GM21515 (cell line): ENCODE results near the gene KLF1.

Source experiments
- ATAC-seq: cut with Tn5 transposase; IDR thresholded peaks from one replicate; pipeline ENCODE4 v1.9.1; 2021; ENCODE audit not compliant: unreplicated experiment

KLF1 gene

DNA sequence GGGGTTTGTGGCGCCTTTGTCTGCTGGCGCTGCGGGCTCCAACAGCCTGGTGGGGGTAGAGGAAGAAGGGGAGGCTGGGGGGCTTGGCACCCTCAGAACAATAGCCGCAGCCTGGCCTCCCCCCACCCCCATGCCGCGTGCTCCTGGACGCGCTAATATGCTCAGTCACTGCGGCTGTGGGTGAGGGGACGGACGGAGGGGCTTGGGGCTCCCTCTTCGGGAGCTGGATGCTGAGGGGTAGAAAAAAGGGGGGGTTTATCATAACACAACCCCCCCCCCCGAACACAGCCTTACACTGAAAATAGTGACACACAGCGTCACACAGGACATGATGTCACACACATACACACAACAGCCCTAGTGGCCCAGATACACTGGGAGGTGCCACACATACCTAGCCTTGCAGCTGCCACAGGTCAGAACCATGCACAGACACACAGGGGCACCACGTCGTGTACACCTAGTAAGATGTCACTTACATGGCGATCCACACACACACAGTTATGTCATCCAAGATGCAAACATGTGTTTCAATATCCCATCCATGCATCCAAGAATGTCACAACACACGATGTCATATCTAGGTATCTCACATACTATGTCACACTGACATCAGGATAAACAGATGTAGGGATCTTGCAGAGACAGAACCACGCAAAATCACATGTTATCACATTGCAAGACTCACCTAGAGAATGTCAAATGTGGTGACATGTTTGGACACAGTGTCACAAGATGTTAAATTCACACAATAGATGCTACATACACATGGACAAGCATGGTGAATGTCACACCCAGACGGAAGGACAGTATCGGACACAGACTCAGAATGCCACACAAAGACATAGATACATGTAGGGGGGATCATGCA, 47.9 kb downstream of the KLF1 start:
- ATAC-seq: no peak

DNA sequence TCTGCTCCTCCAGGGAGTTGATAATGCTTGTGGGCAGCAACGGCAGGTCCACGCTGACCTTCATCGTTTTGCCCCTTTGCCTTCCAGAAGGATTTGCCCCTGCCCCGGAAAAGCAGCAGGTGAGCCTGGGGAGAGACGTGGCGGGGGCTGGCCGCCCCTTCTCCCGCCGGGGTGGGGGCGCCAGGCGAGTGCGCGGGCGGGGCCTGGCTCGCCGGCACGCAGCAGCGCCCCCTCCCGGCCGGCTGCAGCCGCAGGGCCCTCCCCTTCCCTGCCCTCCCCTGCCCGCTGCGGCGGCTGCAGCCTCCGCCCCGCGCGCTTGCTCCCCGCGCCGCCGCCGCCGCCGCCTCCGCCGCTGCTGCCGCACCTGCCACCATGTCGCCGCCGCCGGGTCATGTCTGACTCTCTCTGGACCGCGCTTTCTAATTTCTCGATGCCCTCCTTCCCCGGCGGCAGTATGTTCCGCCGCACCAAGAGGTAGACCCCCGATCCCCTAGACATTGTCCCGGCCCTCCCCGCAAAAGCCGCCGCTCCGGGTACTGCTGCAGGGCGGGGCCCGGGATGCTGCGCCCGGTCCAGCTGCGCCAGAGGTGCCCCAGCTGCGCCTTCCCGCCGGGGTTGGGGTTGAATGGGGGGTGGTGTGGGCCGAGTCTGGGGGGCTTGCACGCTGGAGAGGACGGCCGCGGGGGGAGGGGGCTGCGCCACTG, 48.7 kb downstream of the KLF1 start, which contains the start of gene MAST1:
Gene MAST1, plus strand, starts transcription at position 334 of the 704 bp plus-strand sequence. Its CDS starts 58 bp downstream, at position 392.
- no peak for ATAC-seq

DNA sequence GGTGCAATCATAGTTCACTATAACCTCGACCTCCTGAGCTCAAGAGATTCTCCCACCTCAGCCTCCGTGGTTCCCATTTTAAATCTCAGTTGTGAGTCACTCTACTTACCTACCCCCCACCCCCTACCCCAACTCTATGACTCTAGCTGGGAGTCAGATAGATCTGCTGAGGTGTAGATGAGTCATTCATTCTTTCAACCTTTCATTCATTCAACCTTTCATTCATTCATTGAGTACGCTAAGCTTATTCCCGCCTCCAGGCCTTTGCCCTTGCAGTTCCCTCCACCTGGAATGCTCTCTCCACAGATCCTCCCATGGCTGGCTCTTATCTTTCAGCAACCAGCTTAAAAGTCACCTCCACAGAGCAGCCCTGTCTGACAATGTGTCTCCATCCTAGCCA, 49.8 kb downstream of the KLF1 start:
- no peak for ATAC-seq

DNA sequence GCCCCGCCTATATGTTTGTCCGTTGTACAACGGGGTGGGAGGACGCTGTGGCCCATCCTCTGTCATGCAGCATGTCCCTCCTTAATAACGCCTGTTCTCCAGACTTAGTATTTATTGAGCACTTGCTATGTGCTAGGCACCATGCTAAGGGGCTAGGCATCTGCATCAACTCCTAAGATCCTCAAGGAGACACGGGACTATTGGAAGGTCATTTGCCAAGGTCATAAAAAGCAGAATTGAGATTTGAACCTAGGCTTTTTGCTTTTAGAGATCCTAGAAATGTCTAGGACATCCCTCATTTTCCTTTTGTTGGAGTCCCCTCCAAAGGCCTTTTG, 50.5 kb downstream of the KLF1 start:
- no peak for ATAC-seq

DNA sequence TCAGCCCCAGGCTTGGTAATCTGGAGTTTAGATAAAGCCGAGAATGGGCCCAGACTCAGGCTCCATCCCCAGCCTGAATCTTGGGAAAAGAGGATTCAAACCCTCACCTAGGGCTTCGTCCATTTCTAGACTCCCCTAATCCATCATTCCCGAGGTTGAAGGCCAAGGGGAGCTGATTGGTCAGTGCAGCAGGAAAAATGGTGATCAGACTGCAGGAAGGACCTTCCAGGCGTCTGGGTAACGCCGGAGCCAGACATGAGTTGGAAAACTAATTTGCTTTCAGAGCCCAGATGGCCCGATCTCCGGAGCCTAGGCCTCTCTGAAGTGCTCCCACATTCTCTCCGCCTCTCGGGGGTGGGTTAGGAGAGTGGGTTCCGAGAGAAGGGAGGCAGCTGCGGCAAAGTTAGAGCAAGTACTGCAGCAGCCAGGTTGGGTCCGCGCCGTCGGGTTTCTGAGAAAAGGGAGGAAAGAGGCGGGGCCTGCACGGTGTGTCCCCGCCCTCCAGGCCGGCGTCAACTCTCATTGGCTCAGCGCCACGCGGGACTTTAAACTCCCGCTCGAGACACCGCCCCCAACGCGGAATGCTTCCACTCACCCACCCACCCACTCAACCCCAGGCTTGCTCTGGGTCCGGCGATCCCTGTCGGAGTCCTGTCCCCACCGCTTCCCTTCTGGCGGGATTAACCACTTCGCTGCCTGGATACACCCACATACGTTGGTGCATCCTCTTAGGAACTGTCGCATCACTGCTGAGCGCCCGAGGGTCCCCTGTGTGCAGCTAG, 51.8 kb downstream of the KLF1 start:
- no peak for ATAC-seq

DNA sequence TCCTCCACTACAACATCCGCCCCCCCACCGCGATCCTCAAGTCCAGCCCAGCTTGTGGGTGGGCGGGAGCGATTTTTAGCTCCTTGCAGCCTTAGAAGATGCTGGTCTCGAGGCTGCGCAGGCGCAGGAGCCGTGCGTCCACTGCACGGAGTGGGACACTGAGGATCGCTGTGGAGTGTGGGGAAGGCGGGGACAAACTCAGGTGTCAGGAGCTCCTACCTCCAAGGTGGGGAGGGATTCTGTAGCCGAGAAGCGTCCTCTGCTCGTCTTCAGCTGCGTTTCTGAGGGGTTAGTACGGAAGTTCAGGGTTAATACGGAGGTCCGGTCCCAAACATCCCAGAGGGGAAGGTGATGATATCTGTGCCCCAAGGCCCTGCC, 52.4 kb downstream of the KLF1 start, which contains the start of gene RTBDN:
Gene RTBDN, minus strand, starts transcription at position 14 of the 378 bp plus-strand sequence. CDS start 4,600 bp downstream, outside the sequence.
- ATAC-seq: no peak
